GM18520 (cell line): Measurements from ENCODE around the gene KIF1A.

Experiments used
- ATAC-seq: cut with Tn5 transposase; IDR thresholded peaks from one replicate; pipeline ENCODE4 v1.9.1; 2021; ENCODE audit not compliant: unreplicated experiment

Gene KIF1A

DNA sequence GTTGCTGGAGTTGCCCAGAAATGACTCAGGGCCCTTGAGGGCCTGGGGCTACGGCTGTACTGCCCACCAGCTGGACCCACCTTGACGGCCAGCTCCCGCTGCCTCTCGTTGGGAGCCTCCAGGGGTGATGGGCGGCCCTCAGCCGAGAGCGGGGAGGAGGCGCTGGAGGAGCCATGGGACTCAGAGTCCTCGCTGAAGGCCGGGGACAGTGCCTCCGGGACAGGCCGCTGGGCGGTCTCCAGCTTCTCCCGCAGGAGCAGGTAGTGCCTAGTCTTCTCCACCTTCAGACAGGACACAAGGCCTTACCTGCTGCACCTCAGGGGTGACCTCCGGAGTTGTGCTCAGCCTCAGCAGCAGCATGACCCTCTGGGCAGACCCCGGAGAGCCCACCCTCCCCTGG is 97.6 kb downstream of the KIF1A start:
- ATAC-seq: no peak

GRCh38 chr2:240721596-240722180 is 98.3 kb downstream of the KIF1A start:
- ATAC-seq: no peak

DNA sequence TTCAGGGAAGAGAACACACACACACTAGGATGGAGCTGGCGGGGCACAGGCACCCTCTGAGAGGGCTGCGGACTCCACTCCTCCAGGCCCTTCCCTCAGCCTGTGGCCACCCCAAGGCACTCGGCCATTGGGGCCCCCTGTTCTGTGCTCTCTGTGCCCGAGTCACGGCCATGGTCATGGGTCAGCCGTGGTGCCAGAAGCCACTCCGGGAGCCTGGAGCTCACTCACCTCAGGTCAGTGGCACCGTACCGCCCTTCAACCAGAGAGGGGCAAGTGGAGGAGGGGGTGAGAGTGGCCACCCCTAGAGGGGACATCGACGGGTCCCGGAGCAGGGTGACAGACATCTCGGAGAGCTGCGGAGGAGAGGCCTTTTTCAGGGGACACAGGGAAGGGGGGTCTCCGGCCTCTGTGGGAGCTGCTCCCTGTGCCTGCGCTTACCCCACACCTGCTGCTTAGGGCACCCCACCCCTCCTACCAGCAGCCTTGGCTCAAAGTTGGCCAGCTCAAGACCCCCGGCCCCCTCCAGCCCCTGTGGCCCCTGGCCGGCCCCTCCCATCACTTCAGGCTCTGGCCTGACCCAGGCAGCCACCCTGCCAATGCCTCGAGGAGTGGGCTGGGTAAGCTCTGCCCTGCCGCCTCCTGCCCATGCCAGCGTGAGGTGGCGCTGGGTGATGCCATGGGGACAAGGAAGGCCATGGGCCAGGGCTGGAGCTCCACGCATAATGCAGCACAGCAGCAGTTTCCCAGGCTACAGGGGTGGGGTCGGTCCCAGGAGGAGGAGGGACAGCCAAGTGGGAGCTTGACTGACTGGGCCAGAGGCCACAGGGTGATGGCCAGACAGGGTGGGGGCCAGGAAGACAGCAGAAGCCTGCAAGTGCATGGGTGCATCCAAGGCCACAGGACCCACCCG is 99.1 kb downstream of the KIF1A start:
- ATAC-seq: no peak

DNA sequence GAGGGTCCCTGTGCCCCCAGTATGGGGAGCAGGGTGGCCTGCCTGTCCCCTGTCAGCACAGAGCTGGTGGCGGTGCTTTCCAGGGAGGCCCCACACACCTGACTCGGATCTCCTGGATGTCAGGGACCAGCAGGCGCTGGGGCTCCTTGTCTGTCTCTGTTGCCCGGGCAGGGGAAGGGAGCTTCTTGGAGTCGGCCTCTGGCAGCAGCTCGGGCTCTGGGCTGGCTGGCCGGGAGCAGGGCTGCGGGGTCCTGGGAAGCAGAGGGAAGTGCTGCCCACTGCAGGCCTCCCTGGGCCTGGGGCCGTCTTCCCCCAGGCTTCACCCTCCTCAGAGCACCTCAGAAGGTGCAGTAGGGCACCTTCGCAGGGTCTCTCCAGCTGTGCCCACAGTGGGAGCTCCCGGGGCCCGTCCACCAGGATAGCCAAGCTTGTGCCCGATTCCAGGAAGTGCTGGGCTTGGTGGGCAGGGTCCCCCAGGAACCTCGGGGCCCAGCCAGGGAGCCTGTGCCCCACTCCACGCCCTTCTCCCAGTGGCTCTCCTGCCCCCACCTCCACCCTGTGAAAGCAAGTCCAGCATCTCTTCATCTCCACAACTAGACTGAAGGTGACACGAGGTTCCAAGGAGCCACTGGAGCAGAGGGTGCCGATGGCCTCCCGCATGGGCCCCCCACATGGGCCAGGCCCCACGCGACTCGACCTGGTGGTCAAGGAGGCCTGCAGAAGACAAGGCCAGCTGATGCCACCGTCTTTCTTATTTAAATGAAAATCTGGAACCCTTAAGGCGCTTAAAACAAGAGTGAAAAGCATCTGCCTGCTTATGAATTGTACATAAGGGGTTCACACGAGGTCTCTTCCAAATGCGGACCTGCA is 100.1 kb downstream of the KIF1A start:
- ATAC-seq: no peak

GRCh38 chr2:240718896-240719490 is 101.0 kb downstream of the KIF1A start:
- no peak for ATAC-seq

GRCh38 chr2:240717681-240718581 is 102.1 kb downstream of the KIF1A start:
- no peak for ATAC-seq

DNA sequence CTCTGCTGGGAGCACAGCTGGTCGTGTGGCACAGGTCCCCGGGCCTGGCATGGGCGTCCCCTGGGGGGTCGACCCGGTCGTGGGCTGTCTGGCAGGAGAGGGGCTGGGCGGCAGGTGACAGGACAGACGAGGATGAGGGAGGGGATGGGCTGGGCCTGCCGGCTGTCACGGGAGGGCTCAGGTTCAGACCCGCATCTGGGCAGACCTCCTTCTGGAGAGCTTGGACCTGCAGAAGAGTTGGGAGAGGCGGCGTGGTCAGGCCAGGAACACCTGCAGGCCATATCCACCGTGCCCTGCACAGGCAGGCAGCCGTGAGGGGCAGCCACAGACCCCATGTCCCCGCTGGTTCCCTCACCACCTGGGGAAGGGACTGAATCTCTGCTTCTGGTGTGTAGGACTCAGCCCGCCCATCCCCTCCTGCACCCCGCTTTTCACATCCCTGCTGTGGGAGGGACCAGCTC is 102.8 kb downstream of the KIF1A start:
- no peak for ATAC-seq

DNA sequence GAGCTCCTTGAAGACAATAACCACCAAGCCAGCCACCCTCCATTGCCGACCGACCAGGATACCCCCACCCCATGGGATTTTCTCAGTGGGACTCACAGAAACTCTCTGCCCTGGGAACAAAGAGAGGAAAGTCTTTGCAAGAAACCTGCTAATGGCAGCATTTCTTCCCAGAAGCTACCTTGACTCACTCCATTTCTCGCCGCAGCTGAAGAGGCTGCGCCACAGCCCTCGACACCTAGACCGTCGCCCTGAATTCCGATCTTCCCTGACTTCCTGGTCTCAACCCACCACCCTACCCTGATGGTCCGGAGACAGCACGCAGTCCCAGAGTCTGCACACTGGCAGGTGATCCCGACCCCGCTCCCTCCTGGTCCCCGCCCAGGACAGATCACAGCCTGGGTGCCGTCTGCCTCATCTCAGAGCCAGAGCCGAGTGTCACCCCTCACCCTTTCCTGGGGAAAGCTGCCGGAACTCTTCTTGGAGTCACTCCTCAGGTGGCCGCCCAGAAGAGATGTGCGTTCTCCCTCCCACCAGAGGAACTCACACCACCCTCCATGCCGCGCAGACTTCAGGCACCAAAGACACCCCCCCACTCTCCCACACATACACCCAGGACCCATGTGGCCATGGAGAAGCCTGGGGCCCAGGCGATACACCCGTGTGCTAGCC is 103.8 kb downstream of the KIF1A start:
- ATAC-seq: no peak

- no peak for ATAC-seq
These were observed 105.0 kb downstream of the KIF1A start for GRCh38 chr2:240714747-240715725.

DNA sequence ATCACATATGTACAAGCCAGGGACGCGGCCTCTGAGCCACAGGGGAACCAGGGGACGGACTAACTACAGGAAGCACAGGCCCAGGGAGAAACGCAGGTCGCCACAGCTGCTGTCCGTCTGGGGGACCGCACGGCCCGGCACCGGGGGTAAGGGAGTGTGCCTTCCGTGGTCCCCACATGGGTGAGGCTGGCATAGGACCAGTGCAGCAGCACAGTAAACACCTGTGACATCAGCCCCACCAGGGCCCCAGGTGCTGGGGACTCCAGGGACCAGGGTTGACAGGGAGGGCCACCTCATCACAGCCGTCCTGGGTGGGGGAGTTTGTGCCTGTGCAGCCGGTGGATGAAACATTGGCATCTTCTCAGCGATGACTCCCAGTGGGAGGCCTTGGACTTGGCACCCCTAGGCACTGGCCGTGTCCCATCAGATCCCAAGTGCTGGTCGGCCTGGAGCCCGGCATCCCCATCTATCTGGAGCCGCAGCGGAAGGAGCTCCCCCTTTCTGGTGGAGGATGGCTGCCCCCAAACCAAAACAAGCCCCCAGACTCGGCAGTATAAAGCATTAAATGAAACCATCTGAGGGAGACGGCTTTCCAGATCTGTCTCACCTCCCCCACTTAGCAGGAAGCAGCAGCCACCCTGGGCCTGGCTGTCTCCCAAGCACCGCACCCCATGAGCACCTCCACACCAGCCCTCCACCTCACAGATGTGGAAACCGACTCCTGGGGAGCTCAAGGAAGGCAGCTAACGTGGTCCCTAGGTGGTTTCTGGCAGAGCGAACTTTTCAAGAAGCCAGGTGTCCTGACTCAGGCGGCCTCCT is 105.9 kb downstream of the KIF1A start:
- no peak for ATAC-seq

DNA sequence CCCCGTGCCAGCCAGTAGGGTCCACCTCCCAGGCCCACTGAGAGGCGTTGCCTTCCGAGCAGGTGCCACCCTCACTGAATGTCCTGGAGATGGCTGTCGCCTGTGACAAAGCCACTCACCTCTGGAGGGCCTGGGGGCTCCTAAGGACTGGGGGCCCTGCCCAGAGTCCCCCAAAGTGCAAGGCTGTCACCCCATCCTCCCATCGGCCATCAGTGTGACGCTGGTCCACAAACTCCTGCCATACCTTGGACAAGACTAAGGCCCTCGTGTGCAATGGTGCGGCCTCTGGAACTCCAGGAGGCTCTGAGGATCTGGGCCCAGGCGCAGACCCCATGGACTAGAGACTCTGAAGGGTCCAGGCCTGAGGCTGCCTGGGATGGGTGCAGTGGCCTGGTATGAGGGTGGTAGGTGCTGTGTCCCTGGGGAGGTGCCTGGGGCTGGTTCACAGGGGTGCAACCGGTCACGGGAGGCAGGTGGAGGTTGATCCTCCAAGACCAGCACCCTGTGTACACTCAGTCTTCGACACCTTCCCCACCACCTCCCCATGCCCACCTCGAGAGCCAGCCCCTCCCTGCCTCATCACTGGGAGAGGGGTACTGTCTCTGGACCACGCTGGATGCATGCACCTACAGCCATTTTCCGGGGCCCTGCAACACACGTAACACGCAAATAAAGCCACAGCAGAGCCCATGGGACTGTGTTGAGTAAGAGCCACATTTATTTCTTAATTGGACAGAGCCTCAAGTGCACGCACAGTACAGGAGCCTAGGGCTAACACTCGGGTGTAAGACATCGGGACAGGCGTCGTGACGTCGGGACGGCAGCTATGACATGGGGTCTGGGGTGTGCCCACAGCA is 106.7 kb downstream of the KIF1A start:
- ATAC-seq: no peak

DNA sequence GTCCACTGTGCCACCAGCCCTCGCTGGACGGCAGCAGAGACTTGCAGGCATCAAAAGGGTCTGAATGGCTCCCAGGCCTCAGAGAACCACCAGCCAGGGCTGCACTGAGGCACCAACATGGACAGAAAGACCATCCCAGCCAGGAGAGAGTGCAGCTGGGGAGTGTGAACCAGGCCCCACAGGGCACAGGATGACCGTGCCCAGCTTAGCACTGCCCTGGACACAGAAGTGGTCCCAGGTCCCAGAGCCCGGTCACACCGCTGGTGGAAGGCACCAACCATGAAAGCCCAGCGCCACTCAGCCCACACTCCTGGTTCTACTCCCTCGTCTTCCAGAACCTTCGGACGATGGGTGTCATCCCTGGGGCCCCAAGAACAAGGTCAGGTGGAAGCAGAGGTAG is 107.9 kb downstream of the KIF1A start:
- no peak for ATAC-seq

GRCh38 chr2:240711701-240712100 is 108.3 kb downstream of the KIF1A start:
- ATAC-seq: no peak

DNA sequence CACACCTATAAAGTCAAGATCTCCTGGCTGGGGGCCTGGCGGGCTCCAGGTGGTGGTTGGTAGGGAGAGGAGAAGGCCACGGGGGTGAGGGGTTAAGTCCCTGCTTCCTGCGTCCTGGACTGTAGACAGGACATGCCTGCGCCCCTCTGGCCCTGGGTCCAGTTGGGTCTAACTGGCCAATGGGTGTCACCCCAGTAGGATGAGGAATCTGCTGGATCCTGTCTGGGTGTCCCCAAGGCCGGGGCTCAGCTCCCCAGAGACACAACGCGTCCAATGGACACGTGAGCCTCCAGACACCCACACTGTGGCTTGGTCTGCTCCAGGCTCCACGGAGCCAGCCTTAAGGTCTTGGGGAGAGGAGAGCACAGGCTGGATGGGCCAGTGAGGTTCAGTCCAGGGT is 108.7 kb downstream of the KIF1A start:
- no peak for ATAC-seq

DNA sequence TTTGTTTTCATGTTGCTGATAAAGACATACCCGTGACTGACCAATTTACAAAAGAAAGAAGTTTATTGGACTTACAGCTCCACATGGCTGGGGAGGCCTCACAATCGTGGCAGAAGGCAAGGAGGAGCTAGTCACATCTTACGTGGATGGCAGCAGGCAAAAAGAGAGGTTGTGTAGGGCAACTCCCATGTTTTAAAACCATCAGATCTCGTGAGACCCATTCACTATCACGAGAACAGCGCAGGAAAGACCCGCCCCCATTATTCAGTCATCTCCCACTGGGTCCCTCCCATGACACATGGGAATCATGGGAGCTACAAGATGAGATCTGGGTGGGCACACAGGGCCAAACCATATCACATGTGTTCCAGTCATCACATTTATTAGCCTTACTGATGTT is 111.6 kb downstream of the KIF1A start:
- no peak for ATAC-seq

DNA sequence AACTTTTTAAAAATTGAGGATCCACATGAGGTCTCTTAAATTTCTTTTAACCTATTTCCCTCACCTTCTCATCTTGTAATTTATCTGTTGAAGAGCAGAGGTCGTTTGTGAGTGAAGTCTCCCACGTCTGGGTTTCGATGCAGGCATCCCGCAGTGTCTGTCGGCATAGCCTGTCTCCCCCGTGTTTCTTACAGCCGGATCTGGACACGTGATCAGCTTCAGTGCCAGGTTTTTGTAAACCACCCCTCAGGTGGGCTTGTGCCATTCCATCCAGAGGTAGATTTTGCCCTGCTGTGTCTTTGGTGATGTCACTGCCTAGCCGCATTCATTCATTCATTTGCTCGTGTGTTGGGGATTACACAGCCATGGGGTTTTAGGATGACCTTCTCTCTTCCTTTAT is 112.2 kb downstream of the KIF1A start:
- no peak for ATAC-seq
